Breast epithelium (tissue), 4 donors: Measurements from ENCODE around the gene AOC3. TPM values are rescaled to one million over a fixed set of nuclear protein-coding genes. Genes with fewer than 3 reads are reported as not detected.

Source experiments
- DNase-seq, 2 donors: peaks; one replicate each; pipeline ENCODE4 v3.0.0-alpha.2; 2019; ENCODE audit warnings: low spot score in 2 of 2
- H3K27ac ChIP-seq, 2 donors: fragments of 200-600 bp; sonication (generic) in 1 of 2; one replicate each; pipeline ENCODE4 v1.5.1; 2016 to 2019; ENCODE audit warnings: mild to moderate bottlenecking in 1 of 2
- H3K27me3 ChIP-seq, 2 donors: fragments of 200-600 bp; sonication (generic) in 1 of 2; one replicate each; pipeline versions ENCODE4 v1.5.1 to v1.6.0; 2017 to 2019; ENCODE audit warnings: control low read depth in 1 of 2, mild to moderate bottlenecking in 1 of 2
- H3K36me3 ChIP-seq: fragments of 200-600 bp; one replicate; pipeline ENCODE4 v1.5.1; 2019
- H3K4me1 ChIP-seq, 2 donors: fragments of 200-600 bp; sonication (generic); one replicate each; pipeline ENCODE4 v1.5.1; 2016 to 2019; ENCODE audit warnings: control low read depth in 1 of 2
- H3K4me3 ChIP-seq, 3 donors: fragments of 200-600 bp; sonication (generic); 1 replicate in 2 of 3; 2 replicates in 1 of 3; pipeline ENCODE4 v1.5.1; 2016 to 2019; ENCODE audit warnings: mild to moderate bottlenecking in 3 of 3, moderate library complexity in 2 of 3
- H3K9me3 ChIP-seq, 2 donors: fragments of 200-600 bp; sonication (generic) in 1 of 2; one replicate each; pipeline ENCODE4 v1.5.1; 2016 to 2019; ENCODE audit warnings: control low read depth in 1 of 2
- POLR2A ChIP-seq: fragments of 450-650 bp; IDR thresholded peaks from one replicate; pipeline ENCODE4 v1.6.1; 2016; ENCODE audit warnings: antibody characterized with exemption, mild to moderate bottlenecking, moderate library complexity
- POLR2AphosphoS5 ChIP-seq, 3 donors: sonication (generic); formaldehyde crosslinking; IDR thresholded peaks; one replicate each; pipeline ENCODE4 v1.6.1; 2017; ENCODE audit warnings: antibody characterized with exemption in 3 of 3
- intact Hi-C: fragments of 100-400 bp; cut with DNase I; formaldehyde crosslinking; loops from one replicate; pipeline ENCODE4 v1.15.1; 2023; ENCODE audit warnings: low total_unique reads
- total RNA-seq, 3 donors: library from RNA; depleted of rRNA; stranded (reverse); fragments of >200 nt; gene quantifications; one replicate each; pipeline ENCODE4 v1.1.0, GENCODE V29; 2016
- TF ChIP-seq, protein P1 (sequence below), 3 donors: fragments of 450-650 bp; IDR thresholded peaks; one replicate each; pipeline ENCODE4 v1.5.1; 2016 to 2017; ENCODE audit warnings: antibody characterized with exemption in 3 of 3, mild to moderate bottlenecking in 3 of 3, moderate library complexity in 3 of 3

AOC3 gene
- total RNA-seq, 3 donors from 2014 or later = 16.2 to 247 (median 25.6) TPM

DNA sequence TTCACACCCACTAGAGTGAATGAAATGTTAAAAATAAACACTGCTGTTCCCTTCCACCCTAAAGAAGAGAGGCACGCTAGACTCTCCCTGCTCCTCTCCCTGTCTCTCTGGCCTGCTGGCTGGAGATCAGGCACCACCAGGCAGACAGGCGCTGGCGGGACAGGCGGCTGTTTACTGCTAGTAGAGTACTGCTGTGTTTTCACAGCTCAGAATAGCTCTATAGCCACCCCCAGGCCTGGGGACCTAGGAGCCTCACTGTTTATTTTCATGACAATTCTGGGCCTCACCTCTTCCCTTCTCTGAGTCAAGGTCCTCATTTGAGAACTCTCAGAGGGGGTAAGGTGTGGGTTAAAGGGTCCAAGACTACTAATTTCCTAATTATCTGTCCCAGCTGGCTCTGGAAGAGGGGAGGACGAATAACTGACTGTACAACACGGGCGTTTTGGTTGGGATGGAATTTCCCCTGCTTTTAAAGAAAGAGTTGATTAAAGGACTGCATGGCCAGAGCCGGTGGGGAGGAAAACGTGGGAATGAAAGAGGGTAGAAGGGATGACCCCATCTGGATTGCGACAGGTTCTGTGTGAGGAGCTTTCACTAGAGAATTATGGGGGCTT, 40.6 kb downstream of the AOC3 start:
- TF ChIP-seq POLR2A = no peak
- TF ChIP-seq POLR2AphosphoS5 (IDR thresholded peaks at IDR 0.05) = no peak
- TF ChIP-seq, protein P1, sequence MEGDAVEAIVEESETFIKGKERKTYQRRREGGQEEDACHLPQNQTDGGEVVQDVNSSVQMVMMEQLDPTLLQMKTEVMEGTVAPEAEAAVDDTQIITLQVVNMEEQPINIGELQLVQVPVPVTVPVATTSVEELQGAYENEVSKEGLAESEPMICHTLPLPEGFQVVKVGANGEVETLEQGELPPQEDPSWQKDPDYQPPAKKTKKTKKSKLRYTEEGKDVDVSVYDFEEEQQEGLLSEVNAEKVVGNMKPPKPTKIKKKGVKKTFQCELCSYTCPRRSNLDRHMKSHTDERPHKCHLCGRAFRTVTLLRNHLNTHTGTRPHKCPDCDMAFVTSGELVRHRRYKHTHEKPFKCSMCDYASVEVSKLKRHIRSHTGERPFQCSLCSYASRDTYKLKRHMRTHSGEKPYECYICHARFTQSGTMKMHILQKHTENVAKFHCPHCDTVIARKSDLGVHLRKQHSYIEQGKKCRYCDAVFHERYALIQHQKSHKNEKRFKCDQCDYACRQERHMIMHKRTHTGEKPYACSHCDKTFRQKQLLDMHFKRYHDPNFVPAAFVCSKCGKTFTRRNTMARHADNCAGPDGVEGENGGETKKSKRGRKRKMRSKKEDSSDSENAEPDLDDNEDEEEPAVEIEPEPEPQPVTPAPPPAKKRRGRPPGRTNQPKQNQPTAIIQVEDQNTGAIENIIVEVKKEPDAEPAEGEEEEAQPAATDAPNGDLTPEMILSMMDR (IDR thresholded peaks at IDR 0.05) = no peak
- no peaks in the 10 kb centered on the region for H3K27me3 ChIP-seq
- no peaks in the 10 kb centered on the region for H3K4me1 ChIP-seq
- no peak overlapping the region for H3K4me3 ChIP-seq
- H3K27ac ChIP-seq = no peak overlapping the region
- no peak for DNase-seq
- no peaks in the 10 kb centered on the region for H3K36me3 ChIP-seq
- intact Hi-C loops = no loop called here
- no peaks in the 10 kb centered on the region for H3K9me3 ChIP-seq

DNA sequence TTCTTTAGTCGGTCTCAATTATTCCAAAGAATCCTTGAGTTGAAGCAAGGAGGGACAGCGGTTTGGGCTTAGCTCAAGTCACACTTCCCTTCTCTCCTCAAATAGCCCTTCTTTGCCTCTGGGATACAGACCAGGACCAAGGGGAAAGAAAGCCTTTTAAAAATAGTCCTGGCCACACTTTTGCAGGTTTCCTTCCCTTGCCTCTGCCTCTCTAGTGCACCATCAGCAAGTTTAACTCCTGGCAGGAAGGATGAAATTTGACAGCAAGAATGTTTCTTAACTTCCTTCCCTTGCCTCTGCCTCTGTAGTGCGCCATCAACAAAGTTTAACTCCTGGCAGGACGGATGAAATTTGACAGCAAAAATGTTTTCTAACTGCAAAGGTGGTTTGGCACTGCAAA, 42.4 kb downstream of the AOC3 start:
- no peak for DNase-seq
- Histone ChIP-seq H3K27ac (no peak overlapping the region), H3K9me3 (no peaks in the 10 kb centered on the region), H3K4me1 (no peaks in the 10 kb centered on the region), H3K27me3 (no peaks in the 10 kb centered on the region), H3K4me3 (no peak overlapping the region), H3K36me3 (no peaks in the 10 kb centered on the region)
- intact Hi-C loops = no loop called here
- TF ChIP-seq POLR2AphosphoS5 (IDR thresholded peaks at IDR 0.05) (no peak), POLR2A (no peak)
- TF ChIP-seq, protein P1 (IDR thresholded peaks at IDR 0.05) = no peak

GRCh38 chr17:42894283-42895184, 43.5 kb downstream of the AOC3 start:
- no peak overlapping the region for H3K27ac ChIP-seq
- H3K36me3 ChIP-seq = no peaks in the 10 kb centered on the region
- H3K27me3 ChIP-seq = no peaks in the 10 kb centered on the region
- no peak overlapping the region for H3K4me3 ChIP-seq
- intact Hi-C loops = no loop called here
- TF ChIP-seq POLR2A = no peak
- no peak for TF ChIP-seq POLR2AphosphoS5 (IDR thresholded peaks at IDR 0.05)
- TF ChIP-seq, protein P1 (IDR thresholded peaks at IDR 0.05) = no peak
- no peak for DNase-seq
- H3K9me3 ChIP-seq = no peaks in the 10 kb centered on the region
- no peaks in the 10 kb centered on the region for H3K4me1 ChIP-seq

DNA sequence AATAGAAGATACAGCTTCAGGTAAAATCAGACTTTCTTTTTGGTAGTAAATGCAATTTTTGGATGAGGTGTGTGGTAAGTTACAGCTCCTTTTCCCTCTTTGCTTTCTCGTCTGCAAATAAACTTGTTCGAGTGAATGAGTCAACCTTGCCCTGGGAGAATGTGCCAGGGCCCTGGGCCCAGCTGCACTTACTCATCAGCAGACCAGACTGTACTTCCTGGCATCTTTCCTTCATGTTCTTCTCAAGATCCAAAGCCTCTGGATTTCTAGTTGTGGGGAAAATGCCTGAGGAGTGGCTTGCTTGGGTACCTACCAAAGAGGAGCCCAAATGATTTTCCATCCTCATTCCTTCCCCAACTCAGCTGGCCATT, 44.2 kb downstream of the AOC3 start:
- intact Hi-C loops = no loop called here
- no peak for DNase-seq

More for the DNA sequence above, 44.2 kb downstream of the AOC3 start:
- Histone ChIP-seq H3K4me1 (no peaks in the 10 kb centered on the region), H3K4me3 (no peak overlapping the region), H3K9me3 (no peaks in the 10 kb centered on the region), H3K27me3 (no peaks in the 10 kb centered on the region), H3K36me3 (no peaks in the 10 kb centered on the region), H3K27ac (no peak overlapping the region)
- no peak for TF ChIP-seq POLR2A
- TF ChIP-seq POLR2AphosphoS5 (IDR thresholded peaks at IDR 0.05) = no peak
- TF ChIP-seq, protein P1 (IDR thresholded peaks at IDR 0.05) = no peak
